NCI-H446 (cell line): ENCODE data around the gene NELFB.

ENCODE experiments used
- DNase-seq, 2 experiments: peaks; one replicate each; lab custom pipeline; 2025; lab: John Stamatoyannopoulos, UW

The NELFB gene

DNA sequence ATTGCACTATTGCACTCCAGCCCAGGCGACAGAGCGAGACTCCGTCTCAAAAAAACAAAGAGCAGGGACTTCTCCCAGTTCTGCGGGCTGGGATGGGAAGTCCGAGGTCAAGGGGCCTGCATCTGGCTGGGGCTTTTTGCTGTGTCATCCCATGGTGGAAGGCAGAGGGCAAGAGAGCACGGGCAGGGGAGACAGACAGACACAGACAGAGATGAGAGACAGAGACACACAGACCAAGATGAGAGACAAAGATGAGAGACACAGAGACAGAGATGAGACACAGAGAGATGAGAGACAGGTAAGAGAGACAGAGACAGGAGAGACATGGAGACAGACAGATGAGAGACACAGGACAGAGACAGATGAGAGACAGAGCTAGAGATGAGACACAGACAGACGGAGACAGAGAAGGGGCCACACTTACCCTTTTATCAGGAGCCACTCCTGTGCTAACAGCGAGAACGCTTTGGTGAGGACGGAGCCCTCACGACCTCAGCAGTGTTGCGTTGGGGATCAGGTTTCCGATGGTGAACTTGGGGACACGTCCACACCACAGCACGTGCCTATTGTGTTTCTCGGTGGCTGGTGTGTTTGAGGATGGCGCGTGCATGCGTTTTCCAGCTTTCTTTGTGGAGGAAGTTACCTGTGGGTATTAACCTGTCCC, 13.5 kb downstream of the NELFB start:
- DNase-seq, result no peak

DNA sequence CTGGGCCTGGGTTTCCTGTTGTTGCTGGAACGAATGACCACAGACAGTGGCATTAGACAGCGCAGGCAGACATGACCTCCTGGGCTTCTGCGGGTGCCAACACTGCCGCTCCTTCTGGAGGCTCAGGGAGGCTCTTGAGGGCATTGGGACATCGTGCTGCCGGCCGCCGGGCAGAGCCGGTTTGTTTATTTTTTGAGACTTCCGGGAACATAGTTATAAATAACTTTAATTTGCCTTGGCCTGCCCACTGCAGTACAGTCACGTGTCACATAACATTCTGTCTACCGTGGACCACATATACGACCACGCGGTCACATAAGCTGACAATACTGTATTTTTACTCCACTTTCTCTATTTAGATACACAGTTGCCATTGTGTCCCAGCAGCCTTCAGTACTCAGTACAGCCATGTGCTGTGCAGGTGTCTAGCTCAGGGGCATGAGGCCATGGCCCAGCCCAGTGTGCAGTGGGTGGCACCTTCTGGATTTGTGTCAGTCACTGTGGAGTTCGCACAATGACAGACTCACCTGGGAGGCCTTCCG, 14.2 kb downstream of the NELFB start:
- DNase-seq, result no peak

GRCh38 chr9:137270929-137271695, 16.0 kb downstream of the NELFB start:
- no peak for DNase-seq

DNA sequence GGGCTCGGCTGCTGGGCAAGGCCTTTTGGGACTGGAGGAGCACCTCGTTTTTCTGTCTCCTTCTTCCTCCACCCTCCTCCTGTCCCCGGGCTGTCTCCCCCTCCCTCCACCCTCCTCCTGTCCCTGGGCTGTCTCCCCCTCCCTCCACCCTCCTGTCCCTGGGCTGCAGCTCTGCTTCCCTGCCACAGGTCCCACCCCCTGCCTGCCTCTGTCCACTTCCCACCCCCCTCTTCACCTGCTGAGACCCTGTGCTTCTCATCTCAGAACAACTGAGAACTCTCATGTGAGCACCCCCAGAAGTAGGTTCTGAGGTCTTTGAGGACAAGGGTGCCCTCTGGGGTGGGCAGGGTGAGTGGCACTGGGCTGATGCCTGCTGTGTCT, 16.6 kb downstream of the NELFB start:
- DNase-seq, result no peak

DNA sequence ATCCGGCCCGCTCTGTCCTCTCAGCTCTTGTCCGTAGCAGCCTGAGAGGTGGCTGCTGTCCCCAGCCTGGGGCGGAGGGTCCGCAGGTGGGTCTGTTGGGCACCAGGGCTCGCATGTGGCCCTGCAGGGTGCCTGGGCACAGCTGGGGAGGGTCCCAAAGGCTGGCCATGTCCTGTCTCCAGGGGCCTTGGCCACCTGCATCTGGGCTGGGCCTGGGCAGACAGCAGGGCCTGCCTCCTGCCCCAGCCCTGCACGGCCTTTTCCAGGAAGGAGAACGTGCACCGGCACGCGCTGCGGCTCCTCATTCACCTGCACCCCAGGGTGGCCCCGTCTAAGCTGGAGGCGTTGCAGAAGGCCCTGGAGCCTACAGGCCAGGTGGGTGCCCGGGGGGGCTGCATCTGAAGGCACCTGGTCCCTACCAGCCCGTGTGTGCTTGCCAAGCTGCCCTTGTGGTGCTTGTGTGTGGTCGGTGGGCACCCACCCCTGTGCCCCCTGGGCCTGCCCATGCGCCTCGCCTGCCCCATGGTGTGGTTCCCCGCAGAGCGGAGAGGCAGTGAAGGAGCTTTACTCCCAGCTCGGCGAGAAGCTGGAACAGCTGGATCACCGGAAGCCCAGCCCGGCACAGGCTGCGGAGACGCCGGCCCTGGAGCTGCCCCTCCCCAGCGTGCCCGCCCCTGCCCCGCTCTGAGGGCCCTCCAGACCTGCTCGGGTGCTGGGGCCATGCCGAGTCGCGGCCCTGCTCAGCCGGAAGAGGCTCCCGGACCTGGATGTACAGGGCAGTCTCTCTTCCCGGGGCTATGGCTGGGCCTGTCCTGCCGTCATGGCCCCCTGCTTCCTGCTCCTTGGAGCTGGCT, 17.3 kb downstream of the NELFB start:
- no peak for DNase-seq

- DNase-seq, result no peak
These were observed 18.0 kb downstream of the NELFB start for GRCh38 chr9:137273095-137273490.

GRCh38 chr9:137273611-137274320, 18.6 kb downstream of the NELFB start:
- no peak for DNase-seq

- no peak for DNase-seq
These were observed 20.1 kb downstream of the NELFB start for GRCh38 chr9:137275203-137275587.

GRCh38 chr9:137275588-137276472, 20.7 kb downstream of the NELFB start:
- no peak for DNase-seq

DNA sequence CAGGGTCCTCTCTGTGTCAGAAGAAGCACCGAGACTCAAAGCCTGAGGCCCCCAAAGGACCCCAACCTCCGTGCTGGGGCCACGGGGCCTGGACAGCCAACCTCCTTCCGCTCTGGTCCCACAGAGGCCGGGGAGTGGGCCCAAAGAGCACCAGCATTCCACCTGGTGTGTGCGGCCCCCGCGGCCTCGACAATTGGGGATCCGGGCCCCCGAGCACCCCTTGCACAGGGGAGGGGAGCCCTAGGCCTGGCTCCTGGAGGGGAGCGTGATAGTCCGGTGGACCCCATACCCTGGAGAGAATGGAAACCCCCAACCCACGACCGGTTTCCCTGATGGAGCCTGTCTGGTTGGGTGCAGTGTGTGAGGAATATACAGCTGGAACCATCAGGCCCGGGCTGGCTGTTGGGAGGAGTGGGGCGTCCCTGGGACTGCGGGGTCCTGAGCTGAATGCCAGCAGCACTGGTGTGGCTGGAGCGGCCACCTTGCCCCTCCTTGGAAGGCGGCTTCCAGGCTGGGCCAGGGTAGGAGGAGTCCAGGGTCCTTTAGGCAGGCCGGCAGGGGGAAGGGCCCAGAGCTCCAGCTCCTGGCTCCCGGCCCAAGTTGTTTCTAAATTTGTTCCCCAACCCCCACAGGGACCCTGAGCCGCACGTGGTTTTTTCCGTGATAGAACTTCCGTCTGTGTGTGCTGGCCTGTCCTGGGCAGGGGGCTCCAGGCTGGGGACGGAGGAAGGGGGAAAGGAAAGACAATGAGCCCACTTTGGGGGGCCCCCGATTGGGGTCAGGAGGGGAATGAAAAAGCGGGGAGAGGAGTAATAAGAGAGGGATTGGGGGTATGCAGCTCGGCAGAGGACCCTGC, 21.6 kb downstream of the NELFB start:
- DNase-seq, result no peak

GRCh38 chr9:137277329-137278041, 22.4 kb downstream of the NELFB start, which contains the start of gene TOR4A:
TSS of gene TOR4A (plus strand) at chr9:137277726. CDS start at chr9:137278690, 964 bp downstream.
- no peak for DNase-seq

GRCh38 chr9:137278061-137278701, 23.1 kb downstream of the NELFB start:
- DNase-seq, result no peak

DNA sequence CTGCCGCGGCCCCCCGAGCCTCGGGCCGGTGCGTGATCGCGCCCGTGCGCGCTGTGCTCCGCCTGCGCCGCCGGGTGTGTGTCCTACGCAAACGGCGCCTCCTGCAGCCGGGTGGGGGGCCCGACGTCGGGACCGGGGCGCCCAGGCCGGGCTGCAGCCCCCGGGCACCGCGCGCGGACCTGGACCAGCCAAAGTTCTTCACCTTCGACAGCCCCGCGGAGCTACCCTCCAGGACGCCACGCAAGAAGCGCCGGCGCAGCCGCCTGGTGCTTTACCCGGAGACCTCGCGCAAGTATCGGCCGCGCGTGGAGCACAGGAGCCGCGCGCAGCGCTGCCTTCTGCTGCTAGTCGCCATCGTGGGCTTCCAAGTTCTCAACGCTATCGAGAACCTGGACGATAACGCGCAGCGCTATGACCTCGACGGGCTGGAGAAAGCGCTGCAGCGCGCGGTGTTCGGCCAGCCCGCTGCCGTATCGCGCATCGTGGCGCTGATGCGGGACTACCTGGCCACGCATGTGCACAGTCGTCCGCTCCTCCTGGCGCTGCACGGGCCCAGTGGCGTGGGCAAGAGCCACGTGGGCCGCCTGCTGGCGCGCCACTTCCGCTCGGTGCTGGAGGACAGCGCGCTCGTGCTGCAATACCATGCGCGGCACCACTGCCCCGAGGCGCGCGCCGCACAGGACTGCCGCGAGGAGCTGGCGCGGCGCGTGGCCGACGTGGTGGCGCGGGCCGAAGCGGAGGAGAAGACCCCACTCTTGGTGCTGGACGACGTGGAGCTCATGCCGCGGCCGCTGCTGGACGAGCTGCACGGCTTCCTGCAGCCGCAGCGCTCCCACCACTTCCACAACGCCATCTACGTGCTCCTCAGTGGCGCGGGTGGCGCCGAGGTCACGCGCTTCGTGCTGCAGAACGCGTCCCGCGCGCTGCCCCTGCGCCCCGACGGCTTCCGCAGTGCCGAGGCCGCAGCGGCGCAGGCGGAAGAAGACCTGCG, 23.9 kb downstream of the NELFB start:
- no peak for DNase-seq

- DNase-seq, result no peak
These were observed 24.8 kb downstream of the NELFB start for GRCh38 chr9:137279741-137280473.

- DNase-seq, result no peak
These were observed 25.6 kb downstream of the NELFB start for GRCh38 chr9:137280474-137281344.
